Gastroesophageal sphincter (tissue), 3 donors: ENCODE measurements around the gene CRP.

Experiments used
- CTCF ChIP-seq, 4 experiments: fragments of 200-600 bp in 2 of 4; fragments of 450-650 bp in 2 of 4; sonication (generic) in 1 of 4; IDR thresholded peaks; one replicate each; pipeline ENCODE4 v1.5.1; 2017 to 2019; ENCODE audit warnings: antibody characterized with exemption in 4 of 4, mild to moderate bottlenecking in 2 of 4, moderate library complexity in 2 of 4
- EP300 ChIP-seq: sonication (generic); formaldehyde crosslinking; IDR thresholded peaks from one replicate; pipeline ENCODE4 v1.6.1; 2017; ENCODE audit warnings: antibody characterized with exemption, mild to moderate bottlenecking

- TF ChIP-seq CTCF (IDR thresholded peaks at IDR 0.05) (no peak), EP300 (no peak)
These were observed 35.2 kb upstream of the CRP start for GRCh38 chr1:159749630-159750029.
